Peyer's patch (tissue), 4 donors: Measurements from ENCODE around the gene KIF25.

Experiments
- CTCF ChIP-seq, 6 experiments: fragments of 450-650 bp in 4 of 6; fragments of 200-600 bp in 2 of 6; sonication (generic) in 1 of 6; IDR thresholded peaks; one replicate each; pipeline ENCODE4 v1.5.1; 2017 to 2019; ENCODE audit warnings: antibody characterized with exemption in 6 of 6, mild to moderate bottlenecking in 3 of 6, moderate library complexity in 1 of 6
- POLR2A ChIP-seq, 2 donors: fragments of 450-650 bp; IDR thresholded peaks; one replicate each; pipeline ENCODE4 v1.5.1; 2017; ENCODE audit warnings: antibody characterized with exemption in 2 of 2, mild to moderate bottlenecking in 2 of 2, moderate library complexity in 2 of 2

- no peak for TF ChIP-seq CTCF (IDR thresholded peaks at IDR 0.05)
- TF ChIP-seq POLR2A (IDR thresholded peaks at IDR 0.05): no peak
Observed at GRCh38 chr6:168015009-168015408, 17.5 kb downstream of the KIF25 start.
